T-helper 9 cell (primary cell): ENCODE data around the gene SCN8A.
"Not testable (repeated sequence)": the region's sequence is repeated elsewhere in the genome, so short reads cannot be mapped to it uniquely, and the experiment has no call there.

Experiments
- DNase-seq: peaks from one replicate; pipeline ENCODE4 v3.0.0-alpha.2; 2020

Gene SCN8A

DNA sequence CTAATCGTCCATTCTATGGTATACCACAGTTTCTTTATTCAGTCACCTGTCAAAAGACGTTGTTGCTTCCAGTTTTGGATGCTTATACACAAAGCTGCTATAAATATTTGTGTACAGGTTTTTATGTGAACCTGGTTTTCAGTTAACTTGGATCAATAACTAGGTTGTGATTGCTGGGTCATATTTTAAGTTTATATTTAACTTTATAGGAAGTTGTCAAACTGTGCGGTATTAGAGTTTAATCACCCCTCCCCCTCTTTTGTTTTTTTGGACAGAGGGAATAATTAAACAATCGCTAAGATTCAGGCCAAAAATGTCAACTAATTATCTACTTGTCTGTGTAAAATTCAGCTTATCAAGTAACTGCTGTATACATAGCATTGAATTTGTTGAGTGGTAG, 34.3 kb downstream of the SCN8A start:
- no peak for DNase-seq

DNA sequence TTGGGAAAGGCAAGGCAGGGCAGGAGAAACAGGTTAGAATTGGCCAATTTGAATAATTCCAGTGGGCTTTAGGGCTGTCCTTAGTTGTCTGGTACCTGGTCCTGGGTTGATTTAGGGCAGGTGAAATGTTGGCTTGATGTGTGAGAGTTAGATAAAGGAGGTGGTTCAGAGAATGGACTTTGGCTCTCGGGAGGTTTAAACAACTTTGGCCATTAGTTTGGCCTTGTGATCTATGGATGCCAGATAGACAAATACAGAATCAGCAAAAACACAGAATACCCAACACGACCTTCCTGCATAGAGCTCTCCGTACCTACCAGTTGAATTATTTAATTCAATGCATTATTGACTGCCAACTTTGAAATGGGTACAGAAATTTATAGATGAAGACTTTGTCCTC, 35.1 kb downstream of the SCN8A start:
- DNase-seq = no peak

DNA sequence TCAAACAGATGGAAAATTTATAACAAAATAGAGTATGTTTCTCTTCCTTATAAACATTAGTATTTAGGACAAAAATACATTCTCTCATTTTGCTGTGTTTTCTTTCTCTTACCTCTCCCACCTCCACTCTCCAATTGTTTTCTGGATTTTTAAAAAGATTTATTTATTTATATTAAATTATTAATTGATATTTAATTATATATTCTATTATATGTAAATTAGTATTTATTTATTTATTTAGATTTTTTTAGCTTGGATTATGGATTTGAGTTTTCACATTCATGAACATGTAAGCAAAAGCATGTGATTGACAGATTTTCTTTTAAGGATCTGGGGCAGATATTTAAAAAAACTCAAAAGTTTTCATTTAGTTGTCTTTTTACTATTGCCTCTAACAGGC, 35.6 kb downstream of the SCN8A start:
- no peak for DNase-seq

DNA sequence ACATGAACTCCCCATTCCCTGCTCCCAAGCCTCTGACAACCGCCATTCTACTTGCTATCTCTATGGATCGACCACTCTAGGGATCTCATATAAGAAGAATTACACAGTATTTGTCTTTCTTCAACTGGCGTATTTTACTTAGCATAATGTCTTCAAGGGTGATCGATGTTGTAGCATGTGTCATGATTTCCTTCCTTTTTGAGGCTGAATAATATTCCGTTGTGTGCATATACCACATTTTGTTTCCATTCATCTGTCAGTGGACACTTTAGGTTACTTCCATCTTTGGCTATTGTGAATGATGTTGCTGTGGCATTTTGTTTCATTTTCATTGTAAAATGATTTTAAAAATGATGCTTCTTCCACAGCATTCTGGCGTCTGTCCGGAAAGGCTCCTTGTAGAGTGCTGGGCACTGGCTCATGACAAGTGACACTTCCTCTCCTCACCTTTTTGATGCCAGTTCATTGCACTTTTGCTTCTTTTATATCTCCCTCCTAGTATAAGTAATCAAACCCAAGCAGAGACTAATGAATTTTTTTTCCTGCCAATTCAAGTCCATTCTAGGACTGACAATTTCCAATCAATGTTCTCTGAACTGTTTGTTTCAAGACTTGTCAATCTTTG, 39.3 kb downstream of the SCN8A start:
- no peak for DNase-seq

DNA sequence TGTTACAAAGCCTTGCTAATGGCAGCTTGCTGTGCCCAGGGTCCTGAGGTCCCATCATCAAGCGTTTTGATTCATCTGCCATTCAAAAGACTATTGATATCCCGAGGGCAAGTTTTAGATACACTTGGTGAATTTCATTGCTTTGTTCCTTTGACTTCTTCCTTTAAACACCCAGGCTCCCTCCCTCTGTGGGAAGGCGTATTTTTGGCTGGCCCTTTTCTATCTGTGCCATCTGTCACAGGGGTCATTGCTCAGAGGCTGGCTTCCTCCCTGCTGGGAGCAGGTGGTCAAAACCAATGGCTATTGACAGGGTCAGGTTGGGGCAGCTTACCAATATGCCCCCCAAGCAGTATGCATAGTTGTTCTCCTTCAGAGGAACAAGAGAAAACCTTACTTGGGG, 40.0 kb downstream of the SCN8A start:
- DNase-seq = no peak

DNA sequence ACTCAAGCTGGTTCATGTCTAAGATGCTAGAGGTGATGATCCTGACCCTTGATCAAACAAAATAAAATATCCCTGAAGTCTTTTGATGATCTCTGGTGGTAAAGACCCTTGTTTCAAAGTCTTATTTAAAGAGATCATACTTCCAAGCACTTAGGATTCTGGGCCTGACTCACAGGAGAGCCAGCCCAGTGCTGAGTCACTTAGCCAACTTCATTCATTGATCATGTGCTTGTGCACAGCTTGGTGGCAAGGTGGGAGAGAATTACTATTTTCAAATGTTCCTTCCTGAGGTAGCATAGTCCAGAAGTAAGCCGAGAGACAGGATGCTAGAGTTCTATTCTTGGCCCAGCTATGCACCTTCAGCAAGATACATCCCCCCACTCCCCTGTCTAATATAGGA, 40.6 kb downstream of the SCN8A start:
- DNase-seq = no peak

DNA sequence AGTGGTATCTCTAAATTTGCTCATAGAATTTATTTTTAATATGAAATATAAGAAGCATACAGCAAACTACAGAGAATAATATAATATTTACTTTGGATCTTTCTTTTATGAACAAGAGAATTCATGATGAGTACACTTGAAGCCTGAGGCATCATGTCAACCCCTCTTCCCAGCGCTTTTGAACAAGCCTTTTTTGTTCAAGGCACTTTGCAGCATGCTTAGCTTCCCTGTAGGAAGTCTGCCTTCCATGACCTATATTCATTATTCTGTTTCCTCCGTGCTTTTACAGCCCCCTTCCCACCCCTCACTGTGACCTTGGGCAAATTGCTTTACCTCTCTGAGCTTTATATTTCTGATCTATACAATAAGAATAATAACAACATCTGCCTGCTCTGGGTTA, 41.6 kb downstream of the SCN8A start:
- no peak for DNase-seq

DNA sequence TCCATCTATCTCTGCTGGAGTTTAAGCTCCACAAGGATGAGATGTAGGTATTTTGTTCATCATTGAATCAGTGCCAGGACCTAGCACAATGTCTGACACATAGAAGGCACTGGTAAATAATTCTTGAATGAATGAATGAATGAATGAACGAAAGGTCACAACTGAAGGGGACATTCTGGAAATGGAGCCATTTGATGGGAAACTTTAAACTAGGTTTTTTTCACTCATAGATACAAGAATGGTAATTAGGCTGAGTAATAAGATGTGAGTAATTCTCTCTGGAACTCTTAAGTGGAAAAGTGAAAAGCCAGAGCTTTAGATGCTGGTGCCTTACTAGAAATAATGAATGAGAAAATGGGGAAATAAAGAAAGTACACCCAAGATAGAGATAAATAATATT, 44.3 kb downstream of the SCN8A start:
- DNase-seq = no peak

DNA sequence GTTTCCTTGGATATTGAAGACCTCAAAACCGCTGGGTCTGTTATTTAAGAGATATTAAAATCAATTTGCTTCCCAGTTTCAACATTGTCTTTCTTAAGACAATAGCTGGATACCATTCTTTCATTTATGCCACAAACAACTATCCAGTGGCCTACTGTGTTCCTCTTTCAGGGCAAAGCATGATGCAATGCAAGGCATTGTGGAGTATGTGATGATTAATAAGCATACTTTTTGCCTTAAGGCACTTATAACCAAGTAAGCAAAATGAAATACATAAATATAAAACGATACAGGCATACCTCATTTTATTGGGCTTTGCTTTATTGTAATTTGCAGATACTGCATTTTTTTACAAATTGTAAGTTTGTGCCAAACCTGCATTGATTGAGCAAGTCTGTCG, 45.5 kb downstream of the SCN8A start:
- DNase-seq = no peak

DNA sequence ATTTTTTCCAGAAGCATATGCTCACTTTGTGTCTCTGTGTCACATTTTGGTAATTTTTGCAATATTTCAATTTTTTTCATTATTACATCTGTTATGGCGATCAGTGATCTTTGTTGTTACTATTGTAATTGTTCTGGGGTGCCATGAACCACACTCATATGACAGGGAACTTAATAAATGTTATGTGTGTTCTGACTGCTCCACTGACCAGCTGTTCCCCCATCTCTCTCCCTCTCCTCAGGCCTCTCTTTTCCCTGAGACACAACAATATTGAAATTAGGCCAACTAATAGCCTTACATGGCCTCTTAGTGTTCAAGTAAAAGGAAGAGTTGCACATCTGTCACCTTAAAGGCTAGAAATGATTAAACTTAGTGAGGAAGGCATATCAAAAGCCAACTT, 46.0 kb downstream of the SCN8A start:
- no peak for DNase-seq

DNA sequence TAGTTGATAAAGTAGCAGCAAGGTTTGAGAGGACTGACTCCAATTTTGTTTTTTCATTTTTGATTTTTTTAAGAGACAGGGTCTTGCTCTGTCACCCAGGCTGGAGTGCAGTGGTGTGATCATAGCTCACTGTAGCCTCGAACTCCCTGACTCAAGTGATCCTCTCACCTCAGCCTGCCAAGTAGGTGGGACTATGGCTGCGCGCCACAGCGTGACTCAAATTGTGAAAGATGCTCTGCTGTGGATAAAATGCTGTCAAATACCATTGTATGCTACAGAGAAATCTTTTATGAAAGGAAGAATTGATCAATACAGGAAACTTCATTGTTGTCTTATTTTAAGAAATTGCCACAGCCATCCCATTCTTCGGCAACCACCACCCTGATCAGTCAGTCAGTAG, 48.3 kb downstream of the SCN8A start:
- DNase-seq = no peak

DNA sequence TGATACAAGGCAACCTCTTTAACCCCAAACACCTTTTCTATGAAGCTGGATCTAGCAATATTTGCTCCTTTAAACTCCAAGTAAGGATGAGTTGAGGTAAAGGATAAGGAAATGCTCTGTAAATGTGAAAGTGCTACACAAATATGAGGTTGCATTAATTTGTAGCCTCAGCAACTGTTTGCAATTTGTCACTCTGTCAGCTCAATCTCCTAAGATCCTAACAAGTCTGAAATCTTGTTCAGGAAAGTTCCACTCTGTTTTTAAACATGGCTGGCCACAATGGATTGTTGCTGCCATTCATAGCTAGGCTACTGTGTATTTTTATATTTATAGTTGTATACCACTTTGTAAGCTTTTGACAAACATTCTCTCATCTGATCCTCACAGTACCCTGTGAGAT, 51.3 kb downstream of the SCN8A start:
- no peak for DNase-seq

DNA sequence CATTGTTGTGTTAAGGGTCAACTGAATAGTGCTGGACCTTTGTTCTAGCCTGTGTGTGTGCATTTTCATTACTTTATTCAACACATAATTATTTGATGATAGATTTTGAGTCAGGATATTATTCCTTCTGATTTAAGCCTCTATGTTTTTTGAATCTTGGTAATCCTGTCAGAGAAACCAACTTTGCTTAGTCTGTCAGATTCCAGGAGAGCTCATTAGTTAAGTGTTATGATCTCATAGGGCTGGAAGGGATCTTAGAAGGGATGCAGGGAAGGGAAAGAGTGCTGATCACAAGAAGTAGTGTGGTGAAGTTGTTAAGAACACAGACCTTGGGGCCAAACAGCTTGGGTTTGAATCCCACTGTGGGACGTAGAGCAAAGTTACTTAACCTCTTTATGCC, 52.9 kb downstream of the SCN8A start:
- DNase-seq = no peak

DNA sequence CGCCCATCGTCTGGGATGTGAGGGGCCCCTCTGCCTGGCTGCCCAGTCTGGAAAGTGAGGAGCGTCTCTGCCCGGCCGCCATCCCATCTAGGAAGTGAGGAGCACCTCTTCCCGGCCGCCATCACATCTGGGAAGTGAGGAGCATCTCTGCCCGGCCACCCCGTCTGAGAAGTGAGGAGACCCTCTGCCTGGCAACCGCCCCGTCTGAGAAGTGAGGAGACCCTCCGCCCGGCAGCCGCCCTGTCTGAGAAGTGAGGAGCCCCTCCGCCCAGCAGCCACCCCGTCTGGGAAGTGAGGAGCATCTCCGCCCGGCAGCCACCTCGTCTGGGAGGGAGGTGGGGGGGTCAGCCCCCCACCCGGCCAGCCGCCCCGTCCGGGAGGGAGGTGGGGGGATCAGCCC, 53.7 kb downstream of the SCN8A start:
- DNase-seq = not testable (repeated sequence)

DNA sequence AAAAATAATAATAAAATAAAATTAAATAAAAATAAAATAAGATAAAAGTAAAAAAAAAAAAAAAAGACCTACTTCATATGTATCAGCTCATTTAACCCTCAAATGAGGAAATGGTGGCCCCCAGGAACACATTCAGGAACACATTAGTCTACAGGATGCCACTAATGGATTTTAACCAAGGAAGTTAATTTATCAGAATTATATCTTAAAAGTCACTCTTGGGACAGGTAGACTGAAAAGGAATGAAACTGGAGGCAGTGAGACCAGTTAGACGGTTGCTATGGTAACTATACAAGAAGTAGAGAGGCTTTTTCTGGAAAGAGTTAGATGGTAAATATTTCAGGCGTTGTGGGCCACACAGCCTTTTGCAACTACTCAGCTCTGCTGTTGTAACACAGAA, 54.9 kb downstream of the SCN8A start:
- no peak for DNase-seq

DNA sequence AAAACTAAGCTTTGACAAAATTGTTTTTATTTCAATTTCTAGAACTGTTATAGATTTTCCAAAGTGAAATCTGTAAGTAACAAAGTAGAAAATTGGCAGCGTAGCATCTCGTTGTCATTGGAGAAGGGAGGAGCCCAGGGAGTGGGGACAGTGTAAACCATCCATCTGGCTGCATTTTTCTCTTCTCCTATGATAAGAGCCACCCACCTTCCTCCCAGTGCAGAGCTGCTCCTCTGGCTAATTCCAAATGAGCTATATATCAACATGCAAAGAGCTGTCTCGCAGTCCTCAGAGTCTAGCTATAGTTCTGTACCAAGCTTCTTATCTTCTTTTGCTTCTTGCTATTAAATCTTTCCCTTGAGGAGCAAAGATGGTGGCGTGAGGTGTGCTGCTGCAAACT, 56.6 kb downstream of the SCN8A start:
- DNase-seq = no peak

DNA sequence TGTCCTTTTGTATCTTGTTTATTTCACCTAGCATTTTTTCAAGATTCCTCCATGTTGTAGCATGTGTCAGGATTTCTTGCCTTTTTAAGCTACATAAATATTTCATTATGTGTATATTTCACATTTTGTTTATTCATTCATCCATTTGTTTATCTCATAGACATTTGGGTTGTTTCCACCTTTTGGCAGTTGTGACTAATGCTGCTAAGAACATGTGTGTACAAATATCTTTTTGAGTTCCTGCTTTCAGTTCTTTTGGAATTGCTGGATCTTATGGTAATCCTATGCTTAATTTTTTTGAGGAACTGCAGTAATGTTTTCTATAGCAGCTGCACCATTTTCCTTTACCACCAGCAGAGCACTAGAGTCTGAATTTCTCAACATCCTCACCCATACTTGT, 62.4 kb downstream of the SCN8A start:
- no peak for DNase-seq

DNA sequence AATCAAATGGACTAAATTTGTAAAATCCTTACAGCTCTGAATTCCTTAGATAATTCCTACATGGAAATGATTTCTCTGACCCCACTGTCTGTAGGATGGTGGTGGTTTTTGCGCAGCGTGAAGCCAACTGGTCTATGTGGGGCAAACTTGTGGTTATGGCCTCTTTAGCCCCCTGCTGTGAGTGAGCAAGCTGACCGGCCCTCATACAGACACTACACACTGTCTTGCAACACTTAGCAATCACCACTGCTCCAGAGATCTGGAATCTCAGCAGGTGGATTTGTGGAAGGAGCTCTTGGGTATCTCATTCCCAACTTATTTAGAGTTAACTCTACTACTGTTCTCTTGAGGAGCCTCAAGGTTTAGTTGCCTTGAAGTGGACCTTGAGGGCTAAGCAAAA, 70.2 kb downstream of the SCN8A start:
- DNase-seq = no peak

DNA sequence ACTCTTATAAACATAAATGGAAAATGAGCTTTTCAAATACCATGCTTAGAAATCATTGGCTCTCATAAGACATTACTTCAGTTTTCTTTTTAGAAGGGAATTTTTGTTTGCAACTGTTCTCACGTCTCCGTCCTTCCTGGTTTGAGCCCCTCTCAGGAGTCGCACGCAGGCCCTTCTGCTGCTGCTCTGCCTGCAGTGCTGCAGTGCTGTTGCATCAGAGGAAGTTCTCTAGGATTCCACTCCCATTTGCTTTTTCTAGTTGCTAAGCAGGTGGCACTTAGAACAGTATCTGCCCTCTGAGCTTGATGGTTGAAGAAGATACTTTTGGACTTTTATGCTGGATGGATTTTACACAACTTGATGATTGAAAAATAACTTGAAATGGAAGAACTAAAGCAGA, 70.8 kb downstream of the SCN8A start:
- DNase-seq = no peak

DNA sequence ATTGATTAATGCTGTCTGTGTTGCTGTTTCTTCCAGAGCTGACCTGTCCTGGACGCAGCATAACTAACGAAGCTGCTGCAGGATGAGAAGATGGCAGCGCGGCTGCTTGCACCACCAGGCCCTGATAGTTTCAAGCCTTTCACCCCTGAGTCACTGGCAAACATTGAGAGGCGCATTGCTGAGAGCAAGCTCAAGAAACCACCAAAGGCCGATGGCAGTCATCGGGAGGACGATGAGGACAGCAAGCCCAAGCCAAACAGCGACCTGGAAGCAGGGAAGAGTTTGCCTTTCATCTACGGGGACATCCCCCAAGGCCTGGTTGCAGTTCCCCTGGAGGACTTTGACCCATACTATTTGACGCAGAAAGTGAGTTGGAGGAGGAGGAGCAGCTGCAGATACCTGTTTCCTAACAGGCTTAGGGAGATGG, 71.7 kb downstream of the SCN8A start:
- no peak for DNase-seq

DNA sequence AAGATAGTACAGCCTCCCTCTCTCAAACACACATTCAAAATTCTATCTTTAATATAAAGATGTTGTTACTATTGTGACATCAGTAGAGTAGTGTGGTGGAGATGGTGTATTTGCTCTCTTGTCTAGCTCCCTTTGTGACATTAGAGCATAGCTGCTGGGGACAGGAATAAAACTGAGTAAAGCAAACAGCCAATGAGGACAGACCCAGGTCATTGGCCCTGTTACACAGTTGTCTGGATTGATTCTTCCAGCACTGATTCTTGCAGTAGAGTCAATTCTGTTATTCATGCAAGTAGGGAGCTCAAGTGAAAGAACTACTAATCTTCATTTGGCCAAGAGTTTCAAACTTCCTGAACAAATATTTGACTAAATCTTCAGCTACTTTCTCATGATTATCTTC, 72.4 kb downstream of the SCN8A start:
- no peak for DNase-seq

DNA sequence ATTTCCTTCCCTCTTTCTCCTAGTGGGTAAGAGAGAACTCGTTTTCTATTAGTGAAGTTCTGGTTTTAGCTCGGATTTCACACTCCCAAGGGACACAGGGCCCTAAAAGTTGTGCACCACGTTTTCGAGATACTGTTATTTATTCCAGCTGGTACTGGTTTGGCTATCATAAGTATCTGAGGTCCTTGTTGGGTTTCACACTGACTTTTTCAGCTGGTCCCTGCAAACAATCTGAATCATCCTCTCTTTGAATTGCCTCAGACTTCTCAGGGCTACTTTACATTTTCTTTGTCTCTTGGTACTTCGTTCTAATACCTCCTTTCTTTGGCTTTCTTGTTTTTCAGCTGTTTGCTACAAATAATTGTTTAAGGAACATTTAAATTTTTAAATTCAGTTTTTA, 75.7 kb downstream of the SCN8A start:
- no peak for DNase-seq

DNA sequence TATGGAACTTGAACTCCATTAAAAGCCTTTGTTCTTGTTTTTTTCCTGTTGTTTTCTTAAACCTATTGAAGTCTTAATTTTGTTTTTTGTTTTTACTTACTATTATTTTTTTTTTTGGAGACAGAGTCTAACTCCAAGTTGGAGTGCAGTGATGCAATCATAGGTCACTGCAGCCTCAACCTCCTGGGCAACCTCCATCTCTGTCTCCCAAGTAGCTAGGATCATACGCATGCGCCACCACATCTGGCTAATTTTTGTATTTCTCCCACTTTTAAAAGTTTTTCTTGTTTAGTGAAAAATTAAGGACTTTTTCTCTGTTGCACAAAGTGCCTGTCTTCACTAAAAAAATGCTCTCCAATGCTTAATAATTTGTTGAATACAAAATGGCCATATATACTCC, 76.2 kb downstream of the SCN8A start:
- no peak for DNase-seq

DNA sequence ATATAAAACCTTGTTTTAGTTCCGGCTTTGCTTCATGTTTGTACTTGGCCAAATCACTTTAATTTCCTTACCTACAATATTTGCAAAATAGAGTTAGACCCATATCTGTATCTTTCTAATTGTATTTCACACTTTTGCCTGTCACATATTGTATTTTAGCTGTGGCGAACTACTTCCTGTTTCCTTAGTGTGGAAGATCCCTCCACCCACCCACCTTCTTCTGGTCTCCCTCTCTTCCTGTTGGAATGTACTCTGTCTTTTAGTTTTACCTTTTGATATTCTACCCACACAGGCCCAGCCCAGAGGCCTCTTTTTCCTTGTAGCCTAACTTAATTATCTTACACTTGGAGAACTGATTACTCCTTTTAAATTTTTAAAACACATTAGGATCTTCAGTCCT, 78.2 kb downstream of the SCN8A start:
- no peak for DNase-seq

DNA sequence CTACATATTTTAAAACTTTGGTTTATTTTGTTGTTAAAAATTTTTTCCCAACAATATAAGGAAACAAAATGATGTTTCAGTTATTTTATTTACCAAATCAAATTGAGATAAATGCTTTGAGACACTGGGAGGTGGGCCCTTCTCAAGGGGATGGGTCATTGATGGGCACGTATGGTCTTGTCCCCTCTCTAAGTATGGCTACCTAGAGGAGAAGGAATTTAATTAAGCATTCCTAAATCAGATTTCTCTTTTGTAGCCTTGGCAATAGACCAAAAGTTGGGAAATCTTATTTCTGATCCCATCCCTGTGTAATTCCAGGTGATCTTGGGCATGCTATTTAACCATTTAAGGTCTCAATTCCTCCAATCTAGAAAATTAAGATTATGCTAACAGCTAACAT, 79.0 kb downstream of the SCN8A start:
- no peak for DNase-seq

DNA sequence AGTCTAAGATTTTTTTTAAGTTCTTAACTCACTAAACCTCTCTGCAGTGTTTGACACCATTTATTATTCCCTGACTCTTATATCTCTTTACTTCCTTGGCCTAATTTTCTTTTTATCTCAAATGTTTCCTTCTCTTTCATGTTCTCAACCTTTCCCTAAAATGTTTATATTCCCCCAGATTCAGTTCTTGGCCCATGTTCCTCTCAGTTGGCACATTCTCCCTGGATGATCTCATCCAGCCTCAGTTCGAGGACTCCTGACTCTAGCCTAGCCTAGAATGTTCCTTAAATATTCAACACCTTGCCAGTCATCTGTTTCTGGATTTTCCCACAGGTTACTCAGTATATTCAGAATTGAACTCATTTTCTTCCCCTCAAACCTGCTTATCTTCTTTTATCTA, 81.3 kb downstream of the SCN8A start:
- DNase-seq = no peak
